Upper lobe of left lung (tissue), 4 donors: Measurements from ENCODE around the gene OXTR.

Experiments used
- CTCF ChIP-seq, 6 experiments: fragments of 450-650 bp in 4 of 6; fragments of 200-600 bp in 2 of 6; sonication (generic) in 2 of 6; IDR thresholded peaks; one replicate each; pipeline ENCODE4 v1.5.1; 2016 to 2019; ENCODE audit warnings: antibody characterized with exemption in 6 of 6
- POLR2A ChIP-seq, 4 donors: fragments of 450-650 bp; IDR thresholded peaks; one replicate each; pipeline ENCODE4 v1.5.1; 2016 to 2017; ENCODE audit warnings: antibody characterized with exemption in 4 of 4, mild to moderate bottlenecking in 2 of 4

- TF ChIP-seq POLR2A (IDR thresholded peaks at IDR 0.05) (no peak), CTCF (IDR thresholded peaks at IDR 0.05) (no peak)
These were observed 60.1 kb downstream of the OXTR start for GRCh38 chr3:8709287-8709686.
